Osteocyte (in vitro differentiated cells): Measurements from ENCODE around the gene BPIFA2. TPM values are rescaled to one million over a fixed set of nuclear protein-coding genes. Genes with fewer than 3 reads are reported as not detected.
"Not testable (repeated sequence)": the region's sequence is repeated elsewhere in the genome, so short reads cannot be mapped to it uniquely, and the experiment has no call there.

Experiments used
- DNase-seq: peaks from one replicate; pipeline ENCODE4 v3.0.0; 2021; ENCODE audit warnings: mixed read lengths; ENCODE audit not compliant: unreplicated experiment; ENCODE audit errors: extremely low spot score
- H3K27ac Mint-ChIP-seq: one replicate; pipeline ENCODE4 v1.8.0; 2021; ENCODE audit warnings: mild to moderate bottlenecking, mixed read lengths; ENCODE audit not compliant: unreplicated experiment
- H3K27me3 Mint-ChIP-seq: one replicate; pipeline ENCODE4 v1.8.0; 2021; ENCODE audit warnings: mixed read lengths; ENCODE audit not compliant: unreplicated experiment
- H3K36me3 Mint-ChIP-seq: one replicate; pipeline ENCODE4 v1.8.0; 2021; ENCODE audit warnings: mixed read lengths; ENCODE audit not compliant: unreplicated experiment
- H3K4me1 Mint-ChIP-seq: one replicate; pipeline ENCODE4 v1.8.0; 2021; ENCODE audit warnings: mixed read lengths; ENCODE audit not compliant: unreplicated experiment
- H3K4me3 Mint-ChIP-seq: one replicate; pipeline ENCODE4 v1.8.0; 2021; ENCODE audit warnings: mild to moderate bottlenecking, moderate library complexity, mixed read lengths; ENCODE audit not compliant: unreplicated experiment
- H3K9me3 Mint-ChIP-seq: one replicate; pipeline ENCODE4 v1.8.0; 2021; ENCODE audit warnings: mixed read lengths; ENCODE audit not compliant: unreplicated experiment
- total RNA-seq: library from RNA; stranded (reverse); gene quantifications from 2 replicates; pipeline ENCODE4 v1.2.1, GENCODE V29; 2021
- TF ChIP-seq, protein P1 (sequence below): fragments of 200-600 bp; sonication (generic); IDR thresholded peaks from 2 replicates; pipeline ENCODE4 v1.5.0; 2021; ENCODE audit warnings: antibody characterized with exemption, mild to moderate bottlenecking, moderate library complexity

BPIFA2 gene
- total RNA-seq, 1 donor from 2014 or later, result not detected

DNA sequence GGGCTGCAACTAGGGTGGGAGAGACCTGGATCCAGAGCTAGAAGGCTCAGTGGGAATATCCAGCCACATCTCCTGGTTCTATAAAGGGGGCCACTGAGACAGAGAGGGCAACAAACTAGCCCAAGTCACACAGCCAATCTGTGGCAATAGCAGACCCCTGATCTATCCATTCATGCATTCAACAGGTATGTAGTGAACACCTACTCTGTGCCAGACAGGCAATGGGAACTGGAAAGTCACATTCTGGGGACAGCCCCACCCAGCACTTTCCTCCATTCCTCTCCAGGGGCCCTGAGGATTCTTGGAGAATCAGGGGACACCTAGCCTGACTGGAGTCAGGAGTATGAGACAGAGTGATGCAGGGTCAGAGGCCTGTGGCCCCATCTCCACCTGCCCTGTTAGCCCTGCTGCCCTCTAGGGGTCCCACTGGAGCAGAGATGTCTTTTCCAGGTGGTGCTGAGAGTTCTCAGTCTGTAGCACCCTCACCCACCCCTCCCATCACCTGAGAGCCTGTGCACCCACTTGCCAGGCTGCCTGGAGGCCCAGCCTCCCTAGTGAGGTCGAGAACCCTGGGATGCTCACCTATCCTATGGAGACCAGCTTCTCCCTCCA is 13.6 kb downstream of the BPIFA2 start:
- Mint-ChIP-seq H3K4me1 (peaks cover 3% of the 10 kb centered on the region), H3K36me3 (no peaks in the 10 kb centered on the region), H3K27ac (no peak overlapping the region), H3K4me3 (no peak overlapping the region), H3K27me3 (no peaks in the 10 kb centered on the region), H3K9me3 (peaks cover 9% of the 10 kb centered on the region)
- DNase-seq, result no peak
- TF ChIP-seq, protein P1, sequence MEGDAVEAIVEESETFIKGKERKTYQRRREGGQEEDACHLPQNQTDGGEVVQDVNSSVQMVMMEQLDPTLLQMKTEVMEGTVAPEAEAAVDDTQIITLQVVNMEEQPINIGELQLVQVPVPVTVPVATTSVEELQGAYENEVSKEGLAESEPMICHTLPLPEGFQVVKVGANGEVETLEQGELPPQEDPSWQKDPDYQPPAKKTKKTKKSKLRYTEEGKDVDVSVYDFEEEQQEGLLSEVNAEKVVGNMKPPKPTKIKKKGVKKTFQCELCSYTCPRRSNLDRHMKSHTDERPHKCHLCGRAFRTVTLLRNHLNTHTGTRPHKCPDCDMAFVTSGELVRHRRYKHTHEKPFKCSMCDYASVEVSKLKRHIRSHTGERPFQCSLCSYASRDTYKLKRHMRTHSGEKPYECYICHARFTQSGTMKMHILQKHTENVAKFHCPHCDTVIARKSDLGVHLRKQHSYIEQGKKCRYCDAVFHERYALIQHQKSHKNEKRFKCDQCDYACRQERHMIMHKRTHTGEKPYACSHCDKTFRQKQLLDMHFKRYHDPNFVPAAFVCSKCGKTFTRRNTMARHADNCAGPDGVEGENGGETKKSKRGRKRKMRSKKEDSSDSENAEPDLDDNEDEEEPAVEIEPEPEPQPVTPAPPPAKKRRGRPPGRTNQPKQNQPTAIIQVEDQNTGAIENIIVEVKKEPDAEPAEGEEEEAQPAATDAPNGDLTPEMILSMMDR, result no peak

DNA sequence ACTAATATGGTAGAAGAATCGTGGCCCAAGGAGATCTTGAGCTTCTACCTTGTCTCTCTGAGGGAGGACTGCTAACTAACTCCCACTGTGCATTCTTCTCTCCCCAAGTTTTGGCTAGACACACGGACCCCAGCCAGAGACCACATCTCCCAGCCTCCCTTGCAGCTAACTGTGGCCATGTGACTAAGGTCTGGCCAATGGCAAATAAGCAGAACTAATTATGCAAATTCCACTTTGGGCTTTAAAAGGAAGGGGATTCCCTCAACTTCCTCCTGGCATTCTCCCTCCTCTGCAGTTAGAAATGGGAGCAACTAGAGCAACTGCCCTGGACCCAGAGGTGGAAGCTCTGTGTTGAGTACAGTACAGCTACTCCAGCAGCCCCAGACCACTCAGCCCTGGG is 15.4 kb downstream of the BPIFA2 start:
- no peak overlapping the region for H3K27ac Mint-ChIP-seq

DNA sequence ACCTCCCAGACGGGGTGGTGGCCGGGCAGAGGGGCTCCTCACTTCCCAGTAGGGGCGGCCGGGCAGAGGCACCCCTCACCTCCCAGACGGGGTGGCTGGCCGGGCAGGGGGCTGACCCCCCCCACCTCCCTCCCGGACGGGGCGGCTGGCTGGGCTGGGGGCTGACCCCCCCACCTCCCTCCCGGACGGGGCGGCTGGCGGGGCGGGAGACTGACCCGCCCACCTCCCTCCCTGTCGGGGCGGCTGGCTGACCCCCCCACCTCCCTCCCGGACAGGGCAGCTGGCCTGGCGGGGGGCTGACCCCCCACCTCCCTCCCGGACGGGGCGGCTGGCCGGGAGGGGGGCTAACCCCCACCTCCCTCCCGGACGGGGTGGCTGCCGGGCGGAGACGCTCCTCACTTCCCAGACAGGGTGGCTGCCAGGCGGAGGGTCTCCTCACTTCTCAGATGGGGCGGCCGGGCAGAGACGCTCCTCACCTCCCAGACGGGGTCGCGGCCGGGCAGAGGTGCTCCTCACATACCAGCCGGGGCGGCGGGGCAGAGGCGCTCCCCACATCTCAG is 17.2 kb downstream of the BPIFA2 start:
- not testable (repeated sequence) for DNase-seq, H3K4me1 Mint-ChIP-seq, H3K36me3 Mint-ChIP-seq, H3K27me3 Mint-ChIP-seq, H3K4me3 Mint-ChIP-seq, H3K9me3 Mint-ChIP-seq, H3K27ac Mint-ChIP-seq

More for the DNA sequence above, 15.4 kb downstream of the BPIFA2 start:
- TF ChIP-seq, protein P1, result no peak
- H3K27me3 Mint-ChIP-seq, result no peaks in the 10 kb centered on the region
- no peak for DNase-seq
- no peaks in the 10 kb centered on the region for H3K36me3 Mint-ChIP-seq
- peaks cover 9% of the 10 kb centered on the region for H3K9me3 Mint-ChIP-seq
- no peak overlapping the region for H3K4me3 Mint-ChIP-seq
- H3K4me1 Mint-ChIP-seq, result peaks cover 3% of the 10 kb centered on the region

DNA sequence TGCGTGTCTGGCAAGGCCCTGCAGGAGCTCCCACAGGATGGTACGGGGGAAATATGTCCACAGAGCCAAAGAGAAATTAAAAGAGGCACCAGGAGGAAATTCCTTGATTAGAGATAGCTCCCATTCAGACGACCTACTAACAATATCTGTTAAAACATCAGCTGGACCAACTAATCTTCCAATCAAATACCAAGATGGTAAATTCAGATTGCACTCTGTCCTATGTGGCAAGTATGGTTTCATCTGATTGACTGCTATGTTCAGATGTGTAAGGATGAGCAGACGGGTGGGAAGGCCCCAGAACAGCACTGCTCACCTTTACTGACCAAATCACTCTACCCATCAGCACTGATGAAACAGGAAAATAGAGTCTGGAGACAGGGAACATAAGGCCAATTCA is 19.5 kb downstream of the BPIFA2 start:
- no peak overlapping the region for H3K27ac Mint-ChIP-seq
- no peaks in the 10 kb centered on the region for H3K36me3 Mint-ChIP-seq
- TF ChIP-seq, protein P1, result no peak
- H3K9me3 Mint-ChIP-seq, result peaks cover 9% of the 10 kb centered on the region
- DNase-seq, result no peak
- H3K27me3 Mint-ChIP-seq, result no peaks in the 10 kb centered on the region
- H3K4me3 Mint-ChIP-seq, result no peak overlapping the region
- H3K4me1 Mint-ChIP-seq, result no peaks in the 10 kb centered on the region

DNA sequence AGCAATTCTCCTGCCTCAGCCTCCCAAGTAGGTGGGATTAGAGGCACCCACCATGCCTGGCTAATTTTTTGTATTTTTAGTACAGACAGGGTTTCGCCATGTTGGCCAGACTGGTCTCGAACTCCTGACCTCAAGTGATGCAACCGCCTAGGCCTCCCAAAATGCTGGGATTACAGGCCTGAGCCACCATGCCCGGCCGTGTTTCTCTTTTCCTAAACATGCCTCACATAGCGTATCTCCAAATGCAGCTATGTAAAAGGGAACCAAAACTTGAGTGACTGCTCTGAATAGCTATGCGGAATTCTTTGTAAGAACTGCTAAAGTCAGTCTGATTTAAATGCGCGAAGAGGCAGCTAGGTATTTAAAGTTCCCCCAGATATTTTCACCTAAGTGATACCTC is 20.5 kb downstream of the BPIFA2 start:
- H3K9me3 Mint-ChIP-seq, result peaks cover 5% of the 10 kb centered on the region
- no peaks in the 10 kb centered on the region for H3K36me3 Mint-ChIP-seq
- no peaks in the 10 kb centered on the region for H3K4me1 Mint-ChIP-seq
- TF ChIP-seq, protein P1, result no peak
- no peak for DNase-seq
- no peaks in the 10 kb centered on the region for H3K27me3 Mint-ChIP-seq
- no peak overlapping the region for H3K4me3 Mint-ChIP-seq
- H3K27ac Mint-ChIP-seq, result no peak overlapping the region
